ENCODE data around the gene TCAP.

DNA sequence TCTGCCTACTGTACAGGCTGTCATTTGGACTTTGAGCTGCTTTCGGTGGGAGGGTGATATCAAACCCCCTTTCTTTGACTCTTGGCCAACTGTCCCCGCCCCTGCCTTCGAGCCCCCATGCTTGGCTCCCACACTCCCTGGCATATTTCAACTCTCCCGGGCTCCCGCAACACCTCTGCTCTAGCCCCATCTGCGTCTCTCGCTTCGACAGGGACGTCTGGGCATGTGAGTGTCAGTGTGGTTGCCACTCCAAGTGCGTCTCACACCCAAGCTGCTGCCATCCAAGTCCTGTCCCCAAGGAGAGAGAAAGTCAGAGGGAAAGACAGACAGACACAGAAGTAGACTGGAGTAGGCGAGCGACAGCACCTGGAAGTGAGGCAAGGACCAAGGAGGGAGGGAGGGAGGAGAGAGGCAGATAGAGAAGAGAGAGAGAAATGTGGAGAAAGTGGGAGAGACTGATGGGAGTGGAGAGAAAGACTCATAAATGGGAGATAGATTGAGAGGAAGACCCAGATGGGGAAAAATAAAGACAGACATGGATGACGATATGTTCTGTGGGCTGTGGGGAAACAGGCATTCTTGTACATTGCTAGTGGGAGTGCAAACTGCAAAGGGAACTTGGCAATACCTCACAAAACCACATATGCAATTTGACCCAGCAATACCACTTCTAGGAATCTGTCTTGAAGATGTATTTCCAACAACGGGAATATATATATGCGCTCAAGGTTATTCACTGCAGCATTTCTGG, 16.4 kb upstream of the TCAP start:
- TF ChIP-seq EZH2 (IDR thresholded peaks at IDR 0.05; ENCODE audit: insufficient read depth, poor library complexity, severe bottlenecking): no peak
- no peak for TF ChIP-seq EZH2phosphoT487 (IDR thresholded peaks at IDR 0.05; ENCODE audit: insufficient read depth, low read depth)

All from GM23248 (cell line).